VCaP (cell line): Measurements from ENCODE around the gene ARHGAP12.
A peak's percentile ranks its signal among the peaks of the same experiment; 100 is the strongest.

Experiments used
- H3K27ac ChIP-seq: fragments of 450-650 bp; 2 replicates; pipeline ENCODE4 v1.5.1; 2017
- TF ChIP-seq, protein P1 (sequence below): fragments of 450-650 bp; conservative IDR thresholded peaks from 2 replicates; pipeline ENCODE4 v1.5.1; 2017; ENCODE audit warnings: mild to moderate bottlenecking, moderate library complexity

The ARHGAP12 gene

DNA sequence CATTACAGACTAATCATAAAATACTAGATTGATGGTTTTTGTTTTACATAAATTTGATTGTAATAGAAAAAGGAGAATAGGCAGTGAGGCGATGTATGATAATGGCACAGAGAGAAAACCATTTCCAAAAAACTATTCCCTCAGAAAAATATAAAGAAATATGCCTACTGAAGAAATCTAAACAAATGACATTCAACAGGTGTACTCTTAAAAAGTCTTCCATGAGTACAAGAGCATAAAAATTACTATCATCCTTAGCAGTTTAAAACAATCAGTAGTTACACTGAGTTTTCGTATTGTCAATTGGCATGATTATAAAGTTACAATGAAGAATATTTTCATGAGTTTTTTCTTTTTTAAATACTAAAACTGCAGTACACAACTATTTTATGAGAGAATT lies 75.0 kb downstream of the ARHGAP12 start:
- no peak overlapping the region for H3K27ac ChIP-seq
- TF ChIP-seq, protein P1, sequence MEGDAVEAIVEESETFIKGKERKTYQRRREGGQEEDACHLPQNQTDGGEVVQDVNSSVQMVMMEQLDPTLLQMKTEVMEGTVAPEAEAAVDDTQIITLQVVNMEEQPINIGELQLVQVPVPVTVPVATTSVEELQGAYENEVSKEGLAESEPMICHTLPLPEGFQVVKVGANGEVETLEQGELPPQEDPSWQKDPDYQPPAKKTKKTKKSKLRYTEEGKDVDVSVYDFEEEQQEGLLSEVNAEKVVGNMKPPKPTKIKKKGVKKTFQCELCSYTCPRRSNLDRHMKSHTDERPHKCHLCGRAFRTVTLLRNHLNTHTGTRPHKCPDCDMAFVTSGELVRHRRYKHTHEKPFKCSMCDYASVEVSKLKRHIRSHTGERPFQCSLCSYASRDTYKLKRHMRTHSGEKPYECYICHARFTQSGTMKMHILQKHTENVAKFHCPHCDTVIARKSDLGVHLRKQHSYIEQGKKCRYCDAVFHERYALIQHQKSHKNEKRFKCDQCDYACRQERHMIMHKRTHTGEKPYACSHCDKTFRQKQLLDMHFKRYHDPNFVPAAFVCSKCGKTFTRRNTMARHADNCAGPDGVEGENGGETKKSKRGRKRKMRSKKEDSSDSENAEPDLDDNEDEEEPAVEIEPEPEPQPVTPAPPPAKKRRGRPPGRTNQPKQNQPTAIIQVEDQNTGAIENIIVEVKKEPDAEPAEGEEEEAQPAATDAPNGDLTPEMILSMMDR = no peak

DNA sequence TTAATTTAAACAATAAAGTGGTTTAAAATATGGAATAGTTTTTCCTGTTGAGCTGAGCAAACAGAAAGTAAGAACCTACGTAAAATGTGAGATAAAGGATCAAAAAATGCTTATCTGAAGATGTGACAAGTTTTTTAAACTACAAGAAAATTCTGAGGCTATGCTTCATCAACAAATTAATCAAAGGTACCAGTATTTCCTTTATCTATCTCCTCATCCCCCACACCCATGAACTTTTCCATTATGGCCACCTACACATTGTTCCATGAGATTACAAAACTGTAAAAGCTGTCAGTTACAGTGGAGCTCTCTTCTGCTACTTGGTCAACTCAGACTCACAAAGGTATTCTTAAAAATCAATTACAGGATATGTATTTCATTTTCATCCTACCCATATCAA lies 77.4 kb downstream of the ARHGAP12 start:
- TF ChIP-seq, protein P1 = no peak

DNA sequence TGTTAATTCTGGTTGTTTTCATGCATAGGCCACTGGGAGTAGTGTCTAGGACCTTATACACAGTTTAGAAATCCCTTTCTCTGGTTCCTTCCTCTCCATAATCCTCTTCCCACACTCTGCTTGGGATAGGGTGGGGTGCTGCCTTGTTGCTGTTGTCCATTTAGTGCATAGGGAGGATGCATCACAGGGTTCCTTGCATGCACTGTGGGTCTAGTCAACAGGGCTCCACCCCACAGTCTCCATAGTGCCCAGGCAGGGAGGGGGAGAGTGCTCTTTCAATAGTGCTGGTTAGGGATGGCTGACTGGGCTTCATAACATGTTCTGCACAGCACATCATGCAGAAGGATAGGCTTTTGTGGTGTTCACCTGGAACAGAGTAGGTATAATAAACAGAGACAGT lies 81.1 kb downstream of the ARHGAP12 start:
- no peak overlapping the region for H3K27ac ChIP-seq
- TF ChIP-seq, protein P1 = no peak

More for the DNA sequence above, 77.4 kb downstream of the ARHGAP12 start:
- H3K27ac ChIP-seq = no peak overlapping the region

DNA sequence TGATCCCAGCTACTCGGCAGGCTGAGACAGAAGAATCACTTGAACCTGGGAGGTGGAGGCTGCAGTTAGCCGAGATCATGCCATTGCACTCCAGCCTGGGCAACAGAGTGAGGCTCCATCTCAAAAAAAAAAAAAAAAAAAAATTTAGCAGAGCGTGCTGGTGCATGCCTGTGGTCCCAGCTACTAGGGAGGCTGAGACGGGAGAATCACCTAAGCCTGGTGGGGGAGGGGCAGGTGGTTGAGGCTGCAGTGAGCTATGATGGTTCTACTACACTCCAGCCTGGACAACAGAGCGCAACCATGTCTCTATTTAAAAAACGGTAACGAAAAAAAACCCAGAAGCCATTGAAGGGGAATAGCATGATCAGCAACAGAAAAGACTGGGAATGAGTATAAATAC lies 89.9 kb downstream of the ARHGAP12 start:
- no peak overlapping the region for H3K27ac ChIP-seq
- TF ChIP-seq, protein P1 = no peak

DNA sequence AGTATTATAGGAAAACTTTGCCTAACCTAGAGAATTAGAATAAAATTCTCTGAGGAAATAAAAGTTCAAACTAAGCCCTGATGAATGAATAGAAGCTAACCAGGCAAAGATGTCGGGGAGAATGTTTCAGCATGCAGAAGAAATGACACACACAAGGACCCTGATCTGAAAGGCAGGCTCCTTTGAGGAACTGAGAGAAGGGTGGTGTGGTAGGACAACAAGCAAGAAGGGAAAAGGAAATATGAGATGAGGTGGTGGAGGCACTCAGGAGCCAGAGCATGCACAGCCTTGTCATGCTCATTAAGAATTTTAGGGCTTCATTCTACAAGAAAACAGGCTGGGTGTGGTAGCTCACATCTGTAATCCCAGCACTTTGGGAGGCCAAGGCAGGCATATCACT lies 90.6 kb downstream of the ARHGAP12 start:
- TF ChIP-seq, protein P1 = no peak
- H3K27ac ChIP-seq = no peak overlapping the region

DNA sequence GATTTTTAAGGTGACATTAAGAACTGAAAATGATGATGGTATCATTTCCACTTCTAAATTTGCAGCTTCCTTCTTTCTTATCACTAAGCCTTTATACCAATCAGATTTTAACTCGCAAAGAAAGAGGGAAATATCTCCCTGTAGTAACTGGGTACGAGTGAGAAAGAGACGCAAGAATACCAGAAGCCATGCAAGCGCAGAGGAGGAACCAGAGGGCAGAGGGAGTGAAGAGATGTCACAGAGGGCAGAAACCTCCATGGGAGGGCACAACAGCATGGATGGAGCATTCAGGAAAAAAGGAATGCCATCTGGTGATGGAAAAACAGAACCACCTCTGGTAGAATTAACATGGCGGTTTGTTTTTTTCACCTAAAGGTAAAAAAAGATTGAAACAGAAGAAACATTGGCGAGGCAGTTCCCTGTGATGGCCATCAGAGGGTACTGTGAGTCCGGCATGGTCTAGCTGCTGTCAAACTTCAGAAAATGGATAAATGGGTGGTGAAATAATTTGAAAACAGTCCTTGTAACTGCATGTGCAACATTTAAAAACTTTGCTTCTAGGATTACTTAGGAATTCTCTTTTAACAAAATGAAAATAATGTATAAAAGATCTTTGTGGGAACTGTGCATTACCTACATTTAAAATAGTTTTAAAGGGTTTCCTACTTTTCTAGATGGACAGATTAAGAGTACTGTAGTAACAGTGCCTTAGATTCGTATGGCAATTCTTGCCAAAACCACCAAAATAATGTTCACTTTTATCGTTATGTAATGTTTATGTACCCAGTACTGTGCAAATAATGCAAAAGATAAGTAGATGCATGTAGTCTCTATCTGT lies 91.8 kb downstream of the ARHGAP12 start:
- TF ChIP-seq, protein P1 = peak; percentile 87
- 0 out of 2 replicates have a peak overlapping the region, but pooled peaks have one; percentile 18 for H3K27ac ChIP-seq

DNA sequence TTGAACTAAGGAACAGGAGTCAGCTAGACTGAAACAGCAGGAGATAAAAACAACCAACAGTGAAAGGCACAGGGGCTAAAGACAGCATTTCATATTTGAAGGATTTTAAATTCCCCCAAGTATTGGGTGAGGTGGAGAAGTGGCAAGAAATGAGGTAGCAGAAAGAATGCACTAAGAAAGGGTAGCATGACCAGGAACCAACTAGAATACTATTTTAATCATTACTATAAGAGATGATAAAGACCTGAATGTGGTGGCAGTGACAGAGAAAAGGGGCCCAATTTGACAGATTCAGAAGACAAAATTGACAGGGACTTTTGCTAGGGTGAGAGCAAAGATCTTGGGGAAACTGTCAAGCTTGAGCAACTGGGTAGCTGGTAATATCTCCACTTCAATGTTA lies 94.9 kb downstream of the ARHGAP12 start:
- H3K27ac ChIP-seq = no peak overlapping the region
- TF ChIP-seq, protein P1 = no peak
